ENCODE results near the gene SLC47A2.

SLC47A2 gene

DNA sequence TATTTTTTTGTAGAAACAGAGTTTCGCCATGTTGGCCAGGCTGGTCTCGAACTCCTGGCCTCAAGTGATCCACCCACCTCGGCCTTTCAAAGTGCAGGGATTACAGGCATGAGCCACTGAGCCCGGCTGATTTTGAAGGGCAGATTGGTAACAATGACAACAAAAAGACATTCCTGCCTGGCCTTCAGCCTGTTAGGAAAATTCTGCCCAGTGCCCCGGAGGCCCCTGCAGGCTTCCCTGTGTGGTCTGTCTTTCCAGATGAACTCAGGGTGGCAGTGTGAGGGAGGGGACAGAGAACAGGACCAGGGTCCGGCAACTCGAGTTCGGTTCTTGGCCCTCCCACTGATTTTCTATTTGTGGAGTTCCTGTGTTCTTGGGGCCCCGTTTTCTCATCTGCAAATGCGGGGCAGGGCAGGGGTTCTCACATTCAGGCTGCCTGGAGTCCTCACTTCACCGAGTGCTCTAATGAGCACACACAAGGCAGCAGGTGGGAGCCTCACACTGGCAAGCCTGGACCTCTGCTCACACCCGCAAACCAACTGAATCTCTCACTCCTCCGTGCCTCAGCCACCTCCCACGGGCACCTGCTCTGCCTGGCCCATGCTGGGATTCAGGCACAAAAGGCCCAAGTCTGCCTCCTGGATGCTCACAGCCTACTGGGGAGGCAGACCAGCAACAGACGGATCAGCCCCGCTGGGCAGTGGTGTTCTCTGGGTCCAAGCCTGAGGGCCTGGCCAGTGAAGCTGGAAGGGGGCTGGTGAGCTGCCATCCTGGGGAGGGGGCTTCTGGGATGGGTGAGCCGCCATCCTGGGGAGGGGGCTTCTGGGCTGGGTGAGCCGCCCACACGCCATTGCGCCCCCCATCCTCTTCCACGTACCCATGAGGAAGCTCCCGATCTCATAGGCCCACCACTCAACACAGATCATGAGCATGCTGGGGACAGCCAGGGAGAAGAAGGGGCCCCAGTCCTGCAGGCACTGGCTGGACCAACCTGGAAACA lies 10.3 kb downstream of the SLC47A2 start:
- Histone ChIP-seq H3K9ac (ENCODE audit: low read length) (no peak overlapping the region), H3K9me3 (ENCODE audit: insufficient read depth, low read length) (no peaks in the 10 kb centered on the region), H2AFZ (ENCODE audit: low read depth, low read length) (no peak overlapping the region), H3K79me2 (ENCODE audit: low read length) (no peaks in the 10 kb centered on the region), H3K4me1 (ENCODE audit: low read length) (no peaks in the 10 kb centered on the region), H3K36me3 (replicated peaks; ENCODE audit: low read depth, low read length) (no peaks in the 10 kb centered on the region), H3K27me3 (ENCODE audit: low read depth, low read length) (no peaks in the 10 kb centered on the region), H3K4me2 (ENCODE audit: low read length) (no peak overlapping the region), H3K27ac (ENCODE audit: low read length) (no peak overlapping the region), H4K20me1 (ENCODE audit: insufficient read depth, low read length) (no peaks in the 10 kb centered on the region), H3K4me3 (ENCODE audit: low read length) (no peak overlapping the region)
- no peak for TF ChIP-seq EZH2phosphoT487 (IDR thresholded peaks at IDR 0.05; ENCODE audit: low read depth)
- TF ChIP-seq, protein P1, sequence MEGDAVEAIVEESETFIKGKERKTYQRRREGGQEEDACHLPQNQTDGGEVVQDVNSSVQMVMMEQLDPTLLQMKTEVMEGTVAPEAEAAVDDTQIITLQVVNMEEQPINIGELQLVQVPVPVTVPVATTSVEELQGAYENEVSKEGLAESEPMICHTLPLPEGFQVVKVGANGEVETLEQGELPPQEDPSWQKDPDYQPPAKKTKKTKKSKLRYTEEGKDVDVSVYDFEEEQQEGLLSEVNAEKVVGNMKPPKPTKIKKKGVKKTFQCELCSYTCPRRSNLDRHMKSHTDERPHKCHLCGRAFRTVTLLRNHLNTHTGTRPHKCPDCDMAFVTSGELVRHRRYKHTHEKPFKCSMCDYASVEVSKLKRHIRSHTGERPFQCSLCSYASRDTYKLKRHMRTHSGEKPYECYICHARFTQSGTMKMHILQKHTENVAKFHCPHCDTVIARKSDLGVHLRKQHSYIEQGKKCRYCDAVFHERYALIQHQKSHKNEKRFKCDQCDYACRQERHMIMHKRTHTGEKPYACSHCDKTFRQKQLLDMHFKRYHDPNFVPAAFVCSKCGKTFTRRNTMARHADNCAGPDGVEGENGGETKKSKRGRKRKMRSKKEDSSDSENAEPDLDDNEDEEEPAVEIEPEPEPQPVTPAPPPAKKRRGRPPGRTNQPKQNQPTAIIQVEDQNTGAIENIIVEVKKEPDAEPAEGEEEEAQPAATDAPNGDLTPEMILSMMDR (IDR thresholded peaks at IDR 0.05; ENCODE audit: low read depth, low read length) = no peak

DNA sequence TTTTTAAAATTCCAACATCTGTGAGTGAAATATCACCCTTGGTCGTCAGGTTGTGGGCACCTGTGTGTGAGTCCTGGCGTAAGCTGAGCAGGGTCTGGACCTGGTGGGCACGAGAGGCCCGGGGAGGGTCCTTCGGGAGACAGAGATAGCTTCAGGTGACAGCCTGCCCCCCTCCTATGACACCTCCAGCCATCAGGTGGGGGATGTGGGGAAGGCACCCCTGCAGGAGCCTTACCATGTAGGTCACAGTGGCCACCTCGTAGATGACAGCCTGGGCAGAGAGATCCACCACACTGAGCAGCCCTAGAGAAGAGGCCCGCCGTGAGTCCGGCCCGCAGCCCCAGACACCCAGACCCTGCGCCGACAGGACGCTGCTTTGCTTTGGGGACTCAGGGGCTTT lies 11.2 kb downstream of the SLC47A2 start:
- H3K27me3 ChIP-seq (ENCODE audit: low read depth, low read length) = no peaks in the 10 kb centered on the region
- H2AFZ ChIP-seq (ENCODE audit: low read depth, low read length) = no peak overlapping the region
- no peaks in the 10 kb centered on the region for H3K4me1 ChIP-seq (ENCODE audit: low read length)
- no peaks in the 10 kb centered on the region for H3K36me3 ChIP-seq (replicated peaks; ENCODE audit: low read depth, low read length)
- no peaks in the 10 kb centered on the region for H4K20me1 ChIP-seq (ENCODE audit: insufficient read depth, low read length)
- no peak overlapping the region for H3K4me2 ChIP-seq (ENCODE audit: low read length)
- no peaks in the 10 kb centered on the region for H3K79me2 ChIP-seq (ENCODE audit: low read length)
- no peak overlapping the region for H3K4me3 ChIP-seq (ENCODE audit: low read length)
- H3K27ac ChIP-seq (ENCODE audit: low read length) = no peak overlapping the region
- no peaks in the 10 kb centered on the region for H3K9me3 ChIP-seq (ENCODE audit: insufficient read depth, low read length)
- TF ChIP-seq, protein P1 (IDR thresholded peaks at IDR 0.05; ENCODE audit: low read depth, low read length) = no peak
- TF ChIP-seq EZH2phosphoT487 (IDR thresholded peaks at IDR 0.05; ENCODE audit: low read depth) = no peak
- no peak overlapping the region for H3K9ac ChIP-seq (ENCODE audit: low read length)

DNA sequence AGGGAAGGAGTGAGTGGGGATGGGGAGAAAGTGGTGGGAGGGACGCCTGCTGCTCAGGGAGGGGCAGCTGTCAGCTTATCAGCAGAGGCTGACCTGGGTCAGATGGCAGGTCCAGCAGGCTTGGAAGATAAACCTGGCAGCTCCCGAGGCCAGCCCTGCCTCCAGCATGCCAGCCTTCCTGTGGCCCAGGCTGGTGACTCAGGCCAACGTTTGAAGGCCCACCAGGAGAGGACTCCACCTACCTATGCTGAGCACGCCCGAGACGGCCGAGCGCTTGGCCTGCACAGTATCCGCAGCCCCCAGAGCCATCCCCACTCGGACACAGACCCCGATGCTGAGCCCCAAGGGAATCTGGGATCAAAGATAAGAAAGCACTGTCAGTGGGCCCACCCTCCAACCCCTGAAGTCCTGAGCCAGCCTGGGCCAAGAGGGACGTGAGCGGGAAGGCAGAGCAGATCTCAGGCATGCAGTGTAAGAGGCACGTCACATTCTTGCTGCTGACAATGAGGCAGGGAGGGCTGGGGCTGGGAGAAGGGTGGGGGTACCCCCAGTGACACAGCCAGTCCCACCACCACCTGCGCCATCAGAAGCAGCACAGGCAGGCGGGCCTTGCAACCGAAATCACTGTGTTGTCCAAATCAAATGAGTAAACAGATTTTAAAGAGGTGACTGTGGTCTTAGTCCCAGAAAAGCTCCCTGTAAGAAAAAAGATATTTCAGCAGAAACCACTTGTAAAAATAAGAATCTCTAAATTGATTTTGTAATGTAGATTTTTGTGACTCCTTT lies 12.4 kb downstream of the SLC47A2 start:
- Histone ChIP-seq H3K4me2 (ENCODE audit: low read length) (no peak overlapping the region), H3K27me3 (ENCODE audit: low read depth, low read length) (no peaks in the 10 kb centered on the region), H2AFZ (ENCODE audit: low read depth, low read length) (no peak overlapping the region), H3K9ac (ENCODE audit: low read length) (no peak overlapping the region), H3K36me3 (replicated peaks; ENCODE audit: low read depth, low read length) (no peaks in the 10 kb centered on the region), H4K20me1 (ENCODE audit: insufficient read depth, low read length) (no peaks in the 10 kb centered on the region), H3K27ac (ENCODE audit: low read length) (no peak overlapping the region), H3K9me3 (ENCODE audit: insufficient read depth, low read length) (no peaks in the 10 kb centered on the region), H3K79me2 (ENCODE audit: low read length) (no peaks in the 10 kb centered on the region), H3K4me1 (ENCODE audit: low read length) (no peaks in the 10 kb centered on the region), H3K4me3 (ENCODE audit: low read length) (no peak overlapping the region)
- TF ChIP-seq, protein P1 (IDR thresholded peaks at IDR 0.05; ENCODE audit: low read depth, low read length) = no peak
- no peak for TF ChIP-seq EZH2phosphoT487 (IDR thresholded peaks at IDR 0.05; ENCODE audit: low read depth)
